Stimulated activated CD8-positive, alpha-beta memory T cell treated with anti-CD3 and anti-CD28 coated beads, Interleukin-4, amount 100 ng/mL, for 24 hours (primary cell): ENCODE results near the gene TRPC1.

Experiments
- DNase-seq: peaks from one replicate; pipeline ENCODE4 v3.0.0-alpha.2; 2020; ENCODE audit warnings: low read depth

The TRPC1 gene

DNA sequence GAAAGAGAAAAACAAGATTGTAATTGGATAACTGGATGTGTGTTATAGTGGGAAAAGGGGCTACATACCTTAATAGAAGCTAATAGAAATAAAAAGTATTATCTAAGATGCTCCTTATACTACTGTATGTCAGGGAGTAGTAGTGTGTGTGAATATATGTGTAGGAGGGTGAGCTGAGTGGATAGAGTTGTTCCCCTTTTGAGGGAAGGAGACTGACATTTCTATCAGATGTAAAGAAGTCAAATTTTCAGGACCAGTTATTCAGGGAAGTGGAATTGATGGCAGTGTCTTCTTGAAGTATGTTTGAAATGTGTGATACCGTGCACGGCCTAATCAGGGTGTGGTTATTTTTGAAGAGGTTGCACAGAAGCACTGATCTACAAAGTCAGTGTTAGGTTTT is 116.0 kb downstream of the TRPC1 start:
- DNase-seq = no peak

DNA sequence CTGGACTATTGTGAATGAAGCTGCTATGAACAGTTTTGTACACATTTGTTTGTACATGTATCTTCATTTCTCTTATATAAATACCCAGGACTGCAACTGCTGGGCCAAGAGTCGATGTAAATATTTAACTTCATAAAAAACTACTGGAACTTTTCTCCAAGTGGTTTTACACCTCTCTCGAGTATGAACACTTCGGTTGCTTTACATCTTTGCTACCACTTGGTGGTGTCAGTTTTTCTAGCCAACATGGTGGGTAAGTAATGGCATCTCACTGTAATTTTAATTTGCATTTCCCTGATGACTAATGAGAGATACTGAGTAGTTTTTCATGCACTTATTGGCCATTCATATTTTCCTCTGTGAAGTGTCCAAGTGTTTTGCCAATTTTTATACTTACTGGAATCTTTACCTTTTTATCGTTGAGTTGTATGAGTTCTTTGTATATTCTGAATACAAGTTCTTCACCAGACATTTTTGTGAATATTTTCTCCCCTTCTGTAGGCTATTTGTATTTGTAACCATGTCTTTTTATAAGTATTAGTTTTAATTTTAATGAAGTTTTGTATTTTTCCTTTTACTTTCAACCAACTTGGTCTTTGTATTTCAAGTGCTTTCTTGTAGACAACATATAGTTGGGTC is 120.6 kb downstream of the TRPC1 start:
- DNase-seq = no peak

- no peak for DNase-seq
Observed at GRCh38 chr3:142846779-142847577, 123.1 kb downstream of the TRPC1 start.

DNA sequence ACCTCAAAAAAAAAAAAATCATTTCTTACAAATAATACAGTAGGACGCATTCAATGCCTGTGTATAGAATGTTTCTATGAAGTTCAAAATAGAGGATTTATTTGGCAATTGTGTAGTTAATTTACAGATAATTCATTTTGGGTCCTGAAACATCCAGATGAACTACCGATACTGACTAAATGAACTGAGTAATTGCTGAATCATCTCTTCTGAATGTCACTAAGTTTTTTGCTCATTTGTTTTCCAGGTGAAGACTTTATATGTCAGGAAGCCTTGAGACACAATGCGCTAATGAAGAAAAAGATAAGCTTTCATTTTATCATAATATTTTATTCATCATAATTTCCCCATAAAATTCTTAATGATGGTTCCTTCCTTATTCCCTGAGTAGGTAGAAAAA is 125.3 kb downstream of the TRPC1 start:
- DNase-seq = no peak

DNA sequence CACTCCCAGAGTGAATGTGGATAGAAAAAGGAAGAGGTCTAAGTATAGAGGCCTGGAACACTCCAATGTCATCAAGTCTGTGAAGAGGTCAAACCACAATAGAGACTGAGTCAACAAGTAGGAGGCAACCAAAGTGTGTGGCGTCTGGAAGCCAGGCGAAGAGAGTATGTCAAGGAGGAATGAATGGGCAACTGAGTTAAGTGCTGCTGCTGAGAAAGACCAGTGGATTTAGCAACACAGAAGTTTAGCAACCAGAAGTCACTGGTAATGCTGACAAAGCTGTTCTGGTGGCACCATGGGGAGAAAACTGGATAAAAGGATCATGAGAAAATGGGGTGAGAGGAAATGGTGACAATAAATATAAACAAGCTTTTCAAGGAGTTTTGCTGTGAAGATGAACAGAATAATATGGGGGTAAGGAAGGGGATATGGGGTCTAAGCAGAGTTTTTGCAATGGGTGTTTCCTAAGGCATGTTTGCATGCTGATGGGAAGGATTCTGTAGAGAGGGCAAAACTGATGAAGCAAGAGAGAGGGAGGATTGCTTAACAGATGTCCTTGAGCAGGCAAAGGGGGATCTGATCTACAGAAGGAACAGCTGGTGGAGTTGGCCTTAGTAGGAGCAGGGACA is 126.7 kb downstream of the TRPC1 start:
- no peak for DNase-seq

DNA sequence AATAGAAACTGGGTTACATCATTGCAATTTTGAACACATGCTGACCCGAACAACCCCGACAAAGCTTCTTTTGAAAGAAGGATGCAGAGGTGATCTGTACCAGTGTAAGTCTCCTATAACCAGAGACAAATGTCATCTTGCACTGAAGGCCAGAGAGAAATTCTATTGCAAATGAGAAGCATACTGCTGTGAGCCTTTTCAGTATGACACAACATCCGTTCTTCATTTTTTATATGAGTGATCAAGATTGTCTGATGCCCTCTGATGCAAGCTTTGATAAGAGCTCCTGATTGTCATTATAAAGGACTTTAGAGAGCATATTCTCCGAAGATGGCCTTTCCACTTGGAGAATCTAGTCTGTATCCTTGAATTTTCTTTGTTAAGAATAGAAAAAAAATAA is 128.2 kb downstream of the TRPC1 start:
- DNase-seq = no peak

DNA sequence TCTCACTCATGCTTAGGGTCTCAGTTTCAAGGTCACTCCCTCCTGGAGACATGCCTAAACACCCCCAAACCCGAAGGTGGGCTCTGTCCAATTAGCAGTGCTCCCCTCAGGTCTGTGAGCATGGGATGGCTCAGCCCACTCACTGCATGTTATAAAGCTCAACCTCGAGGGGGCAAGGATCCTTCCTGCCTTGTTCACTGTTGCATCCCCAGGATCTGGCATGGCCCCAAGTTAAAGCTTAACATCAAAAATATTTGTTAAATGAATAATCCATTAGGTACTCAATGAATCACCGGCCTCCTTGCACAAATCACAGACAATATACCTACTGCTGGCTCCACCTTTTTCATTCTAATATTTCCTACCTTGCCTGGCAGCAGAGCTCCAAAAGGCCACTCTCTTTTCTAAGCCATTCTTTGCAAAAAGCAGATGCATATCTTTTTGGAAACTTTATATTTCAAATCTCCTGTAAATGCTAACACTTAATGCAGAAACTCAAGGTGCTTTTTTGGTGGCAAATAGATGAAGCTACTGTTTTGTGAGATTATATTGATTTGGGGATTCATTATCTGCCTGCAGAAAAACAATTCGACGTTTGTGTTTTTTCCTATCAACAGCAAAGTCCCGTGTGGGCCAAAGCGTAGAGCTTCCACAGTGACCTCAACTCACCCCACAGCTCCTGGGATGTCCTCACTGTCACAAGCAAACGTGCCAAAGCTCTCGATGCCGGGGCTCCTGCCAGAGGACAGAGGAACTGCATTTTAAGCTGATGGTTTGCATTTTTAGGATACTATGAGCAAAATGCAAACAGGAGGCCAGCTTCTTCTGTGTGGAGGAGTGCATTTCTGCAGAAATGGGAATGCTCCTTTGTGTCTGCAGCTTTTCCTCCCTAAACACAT is 129.7 kb downstream of the TRPC1 start:
- DNase-seq = no peak

- DNase-seq = no peak
Observed at GRCh38 chr3:142857056-142857455, 133.2 kb downstream of the TRPC1 start.
